PC-9 (cell line): Measurements from ENCODE around the gene SESN1. TPM values are rescaled to one million over a fixed set of nuclear protein-coding genes. Genes with fewer than 3 reads are reported as not detected.
A peak's percentile ranks its signal among the peaks of the same experiment; 100 is the strongest.

Experiments used
- BruUV-seq: library from RNA; stranded (reverse); fragments of 400-500 nt; replicated peaks from 2 replicates; lab custom pipeline; 2021; lab: Mats Ljungman, UMichigan
- CTCF ChIA-PET: fragments of 300-600 bp; sonication (Branson Sonifier 250); formaldehyde crosslinking; loops from one replicate; lab custom pipeline; 2022; ENCODE audit warnings: antibody characterized with exemption; lab: Charles Lee
- POLR2A ChIA-PET: fragments of 300-600 bp; sonication (Branson Sonifier 250); formaldehyde crosslinking; loops from one replicate; lab custom pipeline; 2022; ENCODE audit warnings: antibody characterized with exemption; ENCODE audit not compliant: unreplicated experiment; lab: Charles Lee
- DNase-seq, 2 experiments: peaks; one replicate each; pipeline versions ENCODE4 v3.0.0 to v3.0.0-alpha.2; 2015 to 2022; ENCODE audit warnings: mixed read lengths in 1 of 2
- H2AFZ ChIP-seq: fragments of 200-600 bp; sonication (generic); 2 replicates; pipeline ENCODE4 v1.8.1; 2017; ENCODE audit warnings: antibody characterized with exemption
- H3F3A ChIP-seq: fragments of 200-600 bp; sonication (generic); 2 replicates; pipeline ENCODE4 v1.8.1; 2017; ENCODE audit warnings: antibody characterized with exemption, mild to moderate bottlenecking, low read depth; ENCODE audit not compliant: insufficient read depth
- H3K27ac ChIP-seq: fragments of 200-600 bp; sonication (generic); 2 replicates; pipeline ENCODE4 v1.6.1; 2016; ENCODE audit warnings: mixed run types
- H3K27me3 ChIP-seq: fragments of 200-600 bp; sonication (generic); 2 replicates; pipeline ENCODE4 v1.6.1; 2016; ENCODE audit warnings: low read depth, mixed run types; ENCODE audit not compliant: insufficient read depth
- H3K36me3 ChIP-seq: fragments of 200-600 bp; sonication (generic); 2 replicates; pipeline ENCODE4 v1.6.1; 2016; ENCODE audit warnings: low read depth, mixed run types
- H3K4me1 ChIP-seq: fragments of 200-600 bp; sonication (generic); replicated peaks from 2 replicates; pipeline ENCODE4 v1.6.1; 2016; ENCODE audit warnings: mixed run types; ENCODE audit not compliant: insufficient read depth
- H3K4me2 ChIP-seq: fragments of 200-600 bp; sonication (generic); 2 replicates; pipeline ENCODE4 v1.6.1; 2017; ENCODE audit warnings: mixed run types
- H3K4me3 ChIP-seq: fragments of 200-600 bp; sonication (generic); 2 replicates; pipeline ENCODE4 v1.6.1; 2016; ENCODE audit warnings: mixed run types
- H3K79me2 ChIP-seq: fragments of 200-600 bp; sonication (generic); 2 replicates; pipeline ENCODE4 v1.6.1; 2017; ENCODE audit warnings: low read depth, mixed run types
- H3K9me2 ChIP-seq: fragments of 200-600 bp; sonication (generic); 2 replicates; pipeline ENCODE4 v1.8.1; 2017; ENCODE audit warnings: mild to moderate bottlenecking; ENCODE audit not compliant: insufficient read depth
- H3K9me3 ChIP-seq: fragments of 200-600 bp; sonication (generic); 2 replicates; pipeline ENCODE4 v1.8.1; 2016; ENCODE audit warnings: low read depth; ENCODE audit not compliant: insufficient read depth
- H4K20me1 ChIP-seq: fragments of 200-600 bp; sonication (generic); 2 replicates; pipeline ENCODE4 v1.8.1; 2017; ENCODE audit not compliant: insufficient read depth
- EZH2 ChIP-seq: fragments of 200-600 bp; sonication (generic); IDR thresholded peaks from 2 replicates; pipeline ENCODE4 v1.8.0; 2017; ENCODE audit warnings: antibody characterized with exemption, low read depth
- intact Hi-C: fragments of 100-400 bp; cut with micrococcal nuclease; formaldehyde crosslinking; loops from one replicate; pipeline ENCODE4 v1.10.0; 2022; ENCODE audit not compliant: unreplicated experiment
- total RNA-seq: library from RNA; stranded (reverse); gene quantifications from 2 replicates; pipeline ENCODE4 v1.2.3, GENCODE V29; 2021
- TF ChIP-seq, protein P1 (sequence below): fragments of 200-600 bp; sonication (generic); conservative IDR thresholded peaks from 2 replicates; pipeline ENCODE4 v1.6.1; 2017; ENCODE audit warnings: mixed run types, antibody characterized with exemption, mild to moderate bottlenecking, moderate library complexity

The SESN1 gene
- total RNA-seq, 1 experiment from 2014 or later, result 6.5 TPM

DNA sequence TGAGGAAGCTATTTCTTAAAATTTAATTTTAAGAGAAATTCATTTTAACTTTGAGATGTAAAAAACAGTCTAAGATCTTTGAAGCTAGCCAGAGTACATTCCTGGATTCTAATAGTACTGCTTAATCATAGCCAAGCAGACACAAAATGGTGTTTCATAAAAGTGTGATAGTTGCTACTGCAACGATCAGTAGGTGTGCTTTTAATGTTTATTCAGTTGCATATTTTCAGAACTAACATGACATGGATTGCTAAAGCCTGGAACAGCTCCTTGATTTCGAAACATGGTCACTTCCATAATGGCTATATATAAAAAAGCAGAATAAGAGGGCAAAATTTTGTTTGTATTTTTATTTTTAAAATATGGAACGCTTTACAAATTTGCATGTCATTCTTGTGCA, 35.5 kb downstream of the SESN1 start:
- ChIA-PET POLR2A (interaction anchor here (0.6 kb wide), 1 partner anchor 31 kb away, joined by 3 read pairs; no protein-coding TSS in a partner anchor), CTCF (no interaction called here)
- no TSS peak for BruUV-seq
- no peaks in the 10 kb centered on the region for H3K36me3 ChIP-seq
- peaks cover 13% of the 10 kb centered on the region; the same call in 1 of the 2 replicates for H3F3A ChIP-seq
- no peaks in the 10 kb centered on the region for H3K79me2 ChIP-seq
- no peak overlapping the region for H3K4me3 ChIP-seq
- peak in 1 of 2 experiments; percentile 78 for DNase-seq
- H3K9me3 ChIP-seq, result no peaks in the 10 kb centered on the region
- no peaks in the 10 kb centered on the region for H3K9me2 ChIP-seq
- H3K4me1 ChIP-seq, result peaks cover 33% of the 10 kb centered on the region
- H3K27ac ChIP-seq, result peak overlapping the region; percentile 41
- peak overlapping the region; percentile 37 for H3K4me2 ChIP-seq
- no peaks in the 10 kb centered on the region for H3K27me3 ChIP-seq
- H4K20me1 ChIP-seq, result no peaks in the 10 kb centered on the region
- intact Hi-C loops, result loop anchor here (10.0 kb wide), 1 partner anchor 64 kb away; no protein-coding TSS in a partner anchor
- TF ChIP-seq EZH2, result no peak
- TF ChIP-seq, protein P1, sequence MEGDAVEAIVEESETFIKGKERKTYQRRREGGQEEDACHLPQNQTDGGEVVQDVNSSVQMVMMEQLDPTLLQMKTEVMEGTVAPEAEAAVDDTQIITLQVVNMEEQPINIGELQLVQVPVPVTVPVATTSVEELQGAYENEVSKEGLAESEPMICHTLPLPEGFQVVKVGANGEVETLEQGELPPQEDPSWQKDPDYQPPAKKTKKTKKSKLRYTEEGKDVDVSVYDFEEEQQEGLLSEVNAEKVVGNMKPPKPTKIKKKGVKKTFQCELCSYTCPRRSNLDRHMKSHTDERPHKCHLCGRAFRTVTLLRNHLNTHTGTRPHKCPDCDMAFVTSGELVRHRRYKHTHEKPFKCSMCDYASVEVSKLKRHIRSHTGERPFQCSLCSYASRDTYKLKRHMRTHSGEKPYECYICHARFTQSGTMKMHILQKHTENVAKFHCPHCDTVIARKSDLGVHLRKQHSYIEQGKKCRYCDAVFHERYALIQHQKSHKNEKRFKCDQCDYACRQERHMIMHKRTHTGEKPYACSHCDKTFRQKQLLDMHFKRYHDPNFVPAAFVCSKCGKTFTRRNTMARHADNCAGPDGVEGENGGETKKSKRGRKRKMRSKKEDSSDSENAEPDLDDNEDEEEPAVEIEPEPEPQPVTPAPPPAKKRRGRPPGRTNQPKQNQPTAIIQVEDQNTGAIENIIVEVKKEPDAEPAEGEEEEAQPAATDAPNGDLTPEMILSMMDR, result no peak
- H2AFZ ChIP-seq, result no peak overlapping the region

DNA sequence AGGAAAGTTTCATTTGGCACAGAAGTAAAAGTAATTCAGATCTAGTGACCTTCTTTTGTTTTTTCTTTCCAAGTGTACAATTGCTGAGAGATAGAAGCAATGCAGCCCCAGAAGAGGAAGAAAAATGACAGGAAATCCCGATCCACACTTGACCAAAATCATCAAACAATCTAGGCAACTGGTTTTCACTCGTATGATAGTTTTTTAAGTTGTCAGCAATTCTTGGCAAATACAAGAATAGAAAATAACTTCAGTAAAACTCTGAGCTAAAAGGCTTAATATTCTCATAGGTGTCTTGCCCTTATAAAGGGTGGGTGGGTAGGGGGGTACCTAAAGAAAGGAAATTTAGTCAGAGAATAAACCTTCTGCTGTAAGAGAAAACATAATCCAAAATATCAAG, 36.0 kb downstream of the SESN1 start:
- H3K27ac ChIP-seq, result peak overlapping the region; percentile 41; the same call in 1 of the 2 replicates
- H3K4me1 ChIP-seq, result peaks cover 33% of the 10 kb centered on the region
- H4K20me1 ChIP-seq, result no peaks in the 10 kb centered on the region
- ChIA-PET POLR2A (interaction anchor here (0.6 kb wide), 1 partner anchor 32 kb away, joined by 3 read pairs; no protein-coding TSS in a partner anchor), CTCF (interaction anchor here (0.5 to 0.6 kb wide), 2 partner anchors 385 to 530 kb away, joined by 3 to 7 read pairs; no protein-coding TSS in a partner anchor)
- H3K79me2 ChIP-seq, result no peaks in the 10 kb centered on the region
- H3K27me3 ChIP-seq, result no peaks in the 10 kb centered on the region
- no peak for TF ChIP-seq EZH2
- TF ChIP-seq, protein P1, result no peak
- H3K4me2 ChIP-seq, result no peak overlapping the region
- H3F3A ChIP-seq, result peaks cover 13% of the 10 kb centered on the region; the same call in 1 of the 2 replicates
- no peaks in the 10 kb centered on the region for H3K9me3 ChIP-seq
- intact Hi-C loops, result loop anchor here (10.0 kb wide), 1 partner anchor 64 kb away; no protein-coding TSS in a partner anchor
- no peaks in the 10 kb centered on the region for H3K9me2 ChIP-seq
- no peak overlapping the region for H3K4me3 ChIP-seq
- DNase-seq, result no peak
- H3K36me3 ChIP-seq, result no peaks in the 10 kb centered on the region
- H2AFZ ChIP-seq, result no peak overlapping the region
- no TSS peak for BruUV-seq

DNA sequence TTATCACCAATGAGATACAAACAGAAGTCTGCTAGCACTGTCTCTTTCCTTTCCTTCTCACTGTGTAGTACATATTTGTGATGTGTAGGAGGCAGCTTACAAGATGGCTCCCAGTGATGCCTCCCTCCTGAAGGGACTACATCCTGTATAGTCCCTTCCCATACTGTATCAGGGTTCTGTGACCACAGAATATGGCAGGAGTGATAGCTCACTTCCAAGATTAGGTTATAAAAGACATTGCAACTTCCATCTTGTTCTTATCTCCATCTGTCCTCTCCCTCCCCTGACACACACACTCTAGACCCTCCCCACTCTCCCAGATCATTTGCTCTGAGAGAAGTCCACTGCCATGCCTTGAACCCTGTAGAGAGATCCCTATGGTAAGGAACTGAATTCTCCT, 38.0 kb downstream of the SESN1 start:
- intact Hi-C loops, result loop anchor here (10.0 kb wide), 1 partner anchor 62 kb away; no protein-coding TSS in a partner anchor
- Histone ChIP-seq H3K4me1 (peaks cover 33% of the 10 kb centered on the region), H3K4me2 (no peak overlapping the region), H3K9me2 (no peaks in the 10 kb centered on the region), H3K9me3 (no peaks in the 10 kb centered on the region), H2AFZ (no peak overlapping the region), H3K79me2 (no peaks in the 10 kb centered on the region), H4K20me1 (no peaks in the 10 kb centered on the region), H3K36me3 (no peaks in the 10 kb centered on the region), H3K27ac (no peak overlapping the region), H3K4me3 (no peak overlapping the region), H3F3A (peaks cover 13% of the 10 kb centered on the region; the same call in 1 of the 2 replicates), H3K27me3 (no peaks in the 10 kb centered on the region)
- ChIA-PET CTCF (no interaction called here), POLR2A (no interaction called here)
- no TSS peak for BruUV-seq
- no peak for DNase-seq
- TF ChIP-seq, protein P1, result no peak
- no peak for TF ChIP-seq EZH2
